PC-3 (cell line): ENCODE measurements around the gene NINJ2.

Source experiments
- EZH2 ChIP-seq: fragments of 300-600 bp; sonication (generic); IDR thresholded peaks from one replicate; pipeline ENCODE4 v1.6.1; 2017; ENCODE audit warnings: antibody characterized with exemption, mild to moderate bottlenecking, low read length; ENCODE audit not compliant: unreplicated experiment
- EZH2phosphoT487 ChIP-seq: fragments of 300-600 bp; sonication (generic); IDR thresholded peaks from 2 replicates; pipeline ENCODE4 v1.6.1; 2018; ENCODE audit warnings: mild to moderate bottlenecking, antibody characterized with exemption, low read length, borderline replicate concordance
- TF ChIP-seq, protein P1 (sequence below): fragments of 300-600 bp; sonication (generic); conservative IDR thresholded peaks from 2 replicates; pipeline ENCODE4 v1.5.1; 2017; ENCODE audit warnings: antibody characterized with exemption, low read depth, mild to moderate bottlenecking, low read length

DNA sequence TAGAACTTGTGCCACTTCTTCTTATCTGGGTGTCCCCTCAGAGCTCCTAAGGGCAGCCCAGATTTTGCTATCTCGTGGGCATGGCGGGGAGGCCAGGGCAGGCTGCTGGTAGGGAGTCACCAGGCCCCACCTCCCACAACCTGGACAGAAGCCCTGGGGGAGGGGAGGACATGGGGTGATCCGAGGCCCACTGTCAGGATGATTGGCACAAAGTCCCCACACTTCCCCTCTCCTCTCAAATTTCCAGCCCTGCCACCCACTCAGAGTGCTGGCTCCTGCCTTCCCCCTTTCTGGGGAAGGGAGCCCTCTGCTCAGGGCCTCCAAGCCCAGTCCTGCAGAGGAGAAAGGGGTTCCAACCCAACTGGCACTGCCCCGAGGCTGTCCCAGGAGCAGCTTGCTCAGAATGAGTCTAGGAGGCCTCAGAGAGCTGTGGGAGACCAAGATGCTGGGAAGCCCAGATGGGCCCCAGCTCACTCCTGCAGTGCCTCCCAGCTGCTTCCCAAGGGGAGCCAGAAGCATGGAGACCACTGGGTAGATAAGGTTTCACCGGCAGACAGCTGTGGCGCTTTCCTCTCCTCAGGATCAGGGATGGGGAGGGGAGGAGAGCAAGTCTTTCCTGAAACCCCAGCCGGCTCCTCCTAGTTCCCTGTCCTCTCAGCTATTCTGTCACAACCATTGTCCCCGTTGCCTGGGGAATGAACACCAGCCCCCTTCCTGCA is 120.7 kb downstream of the NINJ2 start:
- TF ChIP-seq, protein P1, sequence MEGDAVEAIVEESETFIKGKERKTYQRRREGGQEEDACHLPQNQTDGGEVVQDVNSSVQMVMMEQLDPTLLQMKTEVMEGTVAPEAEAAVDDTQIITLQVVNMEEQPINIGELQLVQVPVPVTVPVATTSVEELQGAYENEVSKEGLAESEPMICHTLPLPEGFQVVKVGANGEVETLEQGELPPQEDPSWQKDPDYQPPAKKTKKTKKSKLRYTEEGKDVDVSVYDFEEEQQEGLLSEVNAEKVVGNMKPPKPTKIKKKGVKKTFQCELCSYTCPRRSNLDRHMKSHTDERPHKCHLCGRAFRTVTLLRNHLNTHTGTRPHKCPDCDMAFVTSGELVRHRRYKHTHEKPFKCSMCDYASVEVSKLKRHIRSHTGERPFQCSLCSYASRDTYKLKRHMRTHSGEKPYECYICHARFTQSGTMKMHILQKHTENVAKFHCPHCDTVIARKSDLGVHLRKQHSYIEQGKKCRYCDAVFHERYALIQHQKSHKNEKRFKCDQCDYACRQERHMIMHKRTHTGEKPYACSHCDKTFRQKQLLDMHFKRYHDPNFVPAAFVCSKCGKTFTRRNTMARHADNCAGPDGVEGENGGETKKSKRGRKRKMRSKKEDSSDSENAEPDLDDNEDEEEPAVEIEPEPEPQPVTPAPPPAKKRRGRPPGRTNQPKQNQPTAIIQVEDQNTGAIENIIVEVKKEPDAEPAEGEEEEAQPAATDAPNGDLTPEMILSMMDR: no peak
- TF ChIP-seq EZH2 (no peak), EZH2phosphoT487 (no peak)
